Measurements from ENCODE around the gene FGD6. TPM values are rescaled to one million over a fixed set of nuclear protein-coding genes. Genes with fewer than 3 reads are reported as not detected.

FGD6 gene
- total and polyA plus RNA-seq, 2 experiments from 2014 or later = 10.4 to 17.2 TPM

DNA sequence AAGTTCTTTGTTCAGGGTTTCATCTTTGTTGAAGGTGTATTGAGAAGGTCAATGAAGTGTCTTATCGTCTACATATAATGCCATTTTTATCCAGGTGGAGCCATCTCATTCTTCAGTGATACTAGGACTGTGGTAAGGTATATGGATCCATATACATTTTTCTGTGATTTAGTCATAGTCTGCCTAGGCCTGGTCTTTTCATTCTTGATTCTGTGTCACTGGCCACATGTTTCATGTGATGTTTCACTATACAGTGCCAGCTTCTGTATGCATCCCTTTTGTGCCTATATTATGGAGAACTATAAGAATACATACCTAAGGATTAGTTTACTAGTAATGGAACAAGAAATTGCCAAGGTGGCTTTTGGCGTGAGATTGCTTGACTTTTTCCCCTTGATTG lies 40.9 kb upstream of the FGD6 start:
- H3K4me1 ChIP-seq (ENCODE audit: insufficient read depth) = no peaks in the 10 kb centered on the region
- no peak overlapping the region for H2AFZ ChIP-seq
- no peaks in the 10 kb centered on the region for H3K9me2 ChIP-seq (replicated peaks; ENCODE audit: insufficient read depth)
- H4K20me1 ChIP-seq (ENCODE audit: insufficient read depth, poor library complexity, severe bottlenecking) = no peaks in the 10 kb centered on the region
- H3K9me3 ChIP-seq (ENCODE audit: low read depth) = no peaks in the 10 kb centered on the region
- H3K27me3 ChIP-seq = no peaks in the 10 kb centered on the region
- H3K4me2 ChIP-seq = no peak overlapping the region
- TF ChIP-seq EZH2phosphoT487 (IDR thresholded peaks at IDR 0.05; ENCODE audit: low read depth, severe bottlenecking, unreplicated experiment) = no peak
- TF ChIP-seq, protein P1, sequence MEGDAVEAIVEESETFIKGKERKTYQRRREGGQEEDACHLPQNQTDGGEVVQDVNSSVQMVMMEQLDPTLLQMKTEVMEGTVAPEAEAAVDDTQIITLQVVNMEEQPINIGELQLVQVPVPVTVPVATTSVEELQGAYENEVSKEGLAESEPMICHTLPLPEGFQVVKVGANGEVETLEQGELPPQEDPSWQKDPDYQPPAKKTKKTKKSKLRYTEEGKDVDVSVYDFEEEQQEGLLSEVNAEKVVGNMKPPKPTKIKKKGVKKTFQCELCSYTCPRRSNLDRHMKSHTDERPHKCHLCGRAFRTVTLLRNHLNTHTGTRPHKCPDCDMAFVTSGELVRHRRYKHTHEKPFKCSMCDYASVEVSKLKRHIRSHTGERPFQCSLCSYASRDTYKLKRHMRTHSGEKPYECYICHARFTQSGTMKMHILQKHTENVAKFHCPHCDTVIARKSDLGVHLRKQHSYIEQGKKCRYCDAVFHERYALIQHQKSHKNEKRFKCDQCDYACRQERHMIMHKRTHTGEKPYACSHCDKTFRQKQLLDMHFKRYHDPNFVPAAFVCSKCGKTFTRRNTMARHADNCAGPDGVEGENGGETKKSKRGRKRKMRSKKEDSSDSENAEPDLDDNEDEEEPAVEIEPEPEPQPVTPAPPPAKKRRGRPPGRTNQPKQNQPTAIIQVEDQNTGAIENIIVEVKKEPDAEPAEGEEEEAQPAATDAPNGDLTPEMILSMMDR (IDR thresholded peaks at IDR 0.05; ENCODE audit: poor library complexity) = no peak
- no peak overlapping the region for H3K4me3 ChIP-seq
- DNase-seq (ENCODE audit: low spot score) = no peak
- H3K27ac ChIP-seq = no peak overlapping the region
- no peaks in the 10 kb centered on the region for H3K36me3 ChIP-seq (replicated peaks; ENCODE audit: insufficient read depth, low read depth)
- WGBS (ENCODE audit: low lambda C conversion rate, missing lambda C conversion rate) = 95% methylated on average over 2 of the region's 2 CpGs
- H3K79me2 ChIP-seq = peaks cover 14% of the 10 kb centered on the region

DNA sequence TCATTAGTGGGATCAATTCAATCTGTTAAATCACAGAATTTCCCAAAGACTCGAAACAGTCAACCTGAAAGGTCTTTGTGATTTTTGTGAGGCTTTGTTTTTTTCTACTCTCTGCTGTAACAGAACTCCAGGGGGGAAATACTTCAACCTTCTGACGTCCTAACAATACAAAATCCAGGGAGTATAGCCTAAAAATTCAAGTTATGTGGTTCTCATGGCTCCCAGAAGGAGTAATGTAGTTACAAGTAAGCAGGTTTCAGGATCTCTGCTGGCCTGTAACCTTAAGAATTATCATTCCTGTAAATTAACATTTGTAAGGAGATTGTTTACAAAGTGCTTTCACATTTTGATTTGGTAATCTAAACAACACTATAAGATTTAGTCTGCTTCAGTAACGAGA lies 40.3 kb upstream of the FGD6 start:
- DNase-seq (ENCODE audit: low spot score) = no peak
- Histone ChIP-seq H3K4me2 (no peak overlapping the region), H3K4me1 (ENCODE audit: insufficient read depth) (no peaks in the 10 kb centered on the region), H3K9me3 (ENCODE audit: low read depth) (no peaks in the 10 kb centered on the region), H3K9me2 (replicated peaks; ENCODE audit: insufficient read depth) (no peaks in the 10 kb centered on the region), H4K20me1 (ENCODE audit: insufficient read depth, poor library complexity, severe bottlenecking) (no peaks in the 10 kb centered on the region), H3K27ac (no peak overlapping the region), H3K4me3 (no peak overlapping the region), H3K79me2 (peaks cover 20% of the 10 kb centered on the region), H3K36me3 (replicated peaks; ENCODE audit: insufficient read depth, low read depth) (no peaks in the 10 kb centered on the region), H2AFZ (no peak overlapping the region), H3K27me3 (no peaks in the 10 kb centered on the region)
- 65% methylated on average over 3 of the region's 3 CpGs for WGBS (ENCODE audit: low lambda C conversion rate, missing lambda C conversion rate)
- TF ChIP-seq EZH2phosphoT487 (IDR thresholded peaks at IDR 0.05; ENCODE audit: low read depth, severe bottlenecking, unreplicated experiment) = no peak
- TF ChIP-seq, protein P1 (IDR thresholded peaks at IDR 0.05; ENCODE audit: poor library complexity) = no peak
- TF ChIP-seq EZH2 (IDR thresholded peaks at IDR 0.05; ENCODE audit: borderline replicate concordance) = no peak

DNA sequence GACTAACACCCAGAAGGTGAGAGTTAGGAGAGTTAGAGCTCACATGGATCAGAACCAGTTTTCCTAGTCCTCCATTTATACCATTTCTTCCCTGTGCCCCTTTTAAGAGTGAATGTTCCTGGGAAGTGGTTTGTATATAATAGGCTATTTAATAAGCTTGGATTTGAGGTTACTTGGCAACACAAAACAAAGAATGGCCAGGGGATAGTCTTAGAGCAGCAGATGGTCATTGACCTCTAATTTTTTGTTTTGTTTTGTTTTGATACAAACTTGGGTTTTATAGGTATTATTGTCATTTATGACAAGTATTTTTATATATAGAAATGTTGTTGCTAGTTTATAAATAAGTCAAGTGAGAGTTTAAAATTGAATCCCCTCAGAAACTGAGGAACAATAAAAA lies 36.1 kb upstream of the FGD6 start:
- H2AFZ ChIP-seq = no peak overlapping the region
- H3K9me3 ChIP-seq (ENCODE audit: low read depth) = no peaks in the 10 kb centered on the region
- H3K79me2 ChIP-seq = peaks cover 55% of the 10 kb centered on the region
- no peaks in the 10 kb centered on the region for H4K20me1 ChIP-seq (ENCODE audit: insufficient read depth, poor library complexity, severe bottlenecking)
- H3K9me2 ChIP-seq (replicated peaks; ENCODE audit: insufficient read depth) = no peaks in the 10 kb centered on the region
- no peak overlapping the region for H3K4me3 ChIP-seq
- no peaks in the 10 kb centered on the region for H3K27me3 ChIP-seq
- TF ChIP-seq, protein P1 (IDR thresholded peaks at IDR 0.05; ENCODE audit: poor library complexity) = no peak
- TF ChIP-seq EZH2phosphoT487 (IDR thresholded peaks at IDR 0.05; ENCODE audit: low read depth, severe bottlenecking, unreplicated experiment) (no peak), EZH2 (IDR thresholded peaks at IDR 0.05; ENCODE audit: borderline replicate concordance) (no peak)
- H3K4me1 ChIP-seq (ENCODE audit: insufficient read depth) = peaks cover 10% of the 10 kb centered on the region
- H3K36me3 ChIP-seq (replicated peaks; ENCODE audit: insufficient read depth, low read depth) = no peaks in the 10 kb centered on the region
- no peak for DNase-seq (ENCODE audit: low spot score)
- H3K27ac ChIP-seq = no peak overlapping the region
- no peak overlapping the region for H3K4me2 ChIP-seq
